Body of pancreas (tissue), 4 donors: ENCODE data around the gene CIAO2A.

ENCODE experiments used
- POLR2A ChIP-seq, 3 donors: fragments of 450-650 bp; IDR thresholded peaks; one replicate each; pipeline ENCODE4 v1.6.1; 2016; ENCODE audit warnings: antibody characterized with exemption in 3 of 3, mild to moderate bottlenecking in 2 of 3
- TF ChIP-seq, protein P1 (sequence below), 7 experiments: fragments of 450-650 bp in 4 of 7; fragments of 200-600 bp in 3 of 7; sonication (generic) in 3 of 7; IDR thresholded peaks; one replicate each; pipeline ENCODE4 v1.5.1; 2016 to 2019; ENCODE audit warnings: antibody characterized with exemption in 7 of 7

DNA sequence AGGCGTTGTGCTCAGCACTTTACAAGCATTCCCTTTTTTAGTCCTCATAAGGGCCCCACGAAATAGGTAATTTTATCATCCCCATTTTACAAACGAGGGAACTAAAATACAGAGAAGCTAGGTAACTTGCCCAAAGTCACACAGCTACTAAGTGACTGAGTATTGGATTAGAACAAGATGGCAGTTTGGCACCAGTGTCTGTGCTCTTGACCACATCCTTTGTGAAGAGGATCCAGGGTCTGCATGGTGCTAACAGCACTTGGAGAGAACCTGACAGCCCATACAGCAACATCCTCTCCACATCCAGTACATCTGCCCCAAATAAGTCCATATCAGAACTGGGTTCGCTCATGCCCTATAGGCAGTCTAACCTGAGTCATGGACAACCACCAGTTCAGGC, 25.5 kb downstream of the CIAO2A start:
- TF ChIP-seq POLR2A (IDR thresholded peaks at IDR 0.05), result no peak
- TF ChIP-seq, protein P1, sequence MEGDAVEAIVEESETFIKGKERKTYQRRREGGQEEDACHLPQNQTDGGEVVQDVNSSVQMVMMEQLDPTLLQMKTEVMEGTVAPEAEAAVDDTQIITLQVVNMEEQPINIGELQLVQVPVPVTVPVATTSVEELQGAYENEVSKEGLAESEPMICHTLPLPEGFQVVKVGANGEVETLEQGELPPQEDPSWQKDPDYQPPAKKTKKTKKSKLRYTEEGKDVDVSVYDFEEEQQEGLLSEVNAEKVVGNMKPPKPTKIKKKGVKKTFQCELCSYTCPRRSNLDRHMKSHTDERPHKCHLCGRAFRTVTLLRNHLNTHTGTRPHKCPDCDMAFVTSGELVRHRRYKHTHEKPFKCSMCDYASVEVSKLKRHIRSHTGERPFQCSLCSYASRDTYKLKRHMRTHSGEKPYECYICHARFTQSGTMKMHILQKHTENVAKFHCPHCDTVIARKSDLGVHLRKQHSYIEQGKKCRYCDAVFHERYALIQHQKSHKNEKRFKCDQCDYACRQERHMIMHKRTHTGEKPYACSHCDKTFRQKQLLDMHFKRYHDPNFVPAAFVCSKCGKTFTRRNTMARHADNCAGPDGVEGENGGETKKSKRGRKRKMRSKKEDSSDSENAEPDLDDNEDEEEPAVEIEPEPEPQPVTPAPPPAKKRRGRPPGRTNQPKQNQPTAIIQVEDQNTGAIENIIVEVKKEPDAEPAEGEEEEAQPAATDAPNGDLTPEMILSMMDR (IDR thresholded peaks at IDR 0.05), result no peak
